DLD1 (cell line): ENCODE data around the gene OR51A7.
"Not testable (repeated sequence)": the region's sequence is repeated elsewhere in the genome, so short reads cannot be mapped to it uniquely, and the experiment has no call there.

Experiments
- in situ Hi-C: cut with HindIII; loops from 2 replicates; pipeline ENCODE4 v1.10.0; 2017; ENCODE audit warnings: low sequenced_read_pairs

The OR51A7 gene

DNA sequence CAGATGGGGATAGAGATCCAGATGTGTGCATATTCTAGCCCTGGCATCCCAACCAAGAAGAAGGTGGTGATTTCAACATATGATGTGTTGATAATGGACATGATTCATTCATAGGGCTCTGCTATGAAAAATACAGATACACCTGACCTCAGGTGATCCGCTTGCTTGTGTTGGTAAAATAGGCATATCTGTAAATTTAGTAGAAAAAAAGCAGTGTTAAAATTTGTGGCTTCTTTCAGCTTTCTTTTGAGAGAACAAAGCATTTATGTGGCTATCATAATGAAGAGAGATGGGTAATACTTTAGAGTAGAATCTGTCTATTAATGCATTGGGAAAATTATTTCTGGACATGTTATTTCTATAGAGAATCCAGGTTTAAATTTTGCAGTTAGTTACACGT is 52.0 kb downstream of the OR51A7 start, which contains the start of gene OR51A2:
OR51A2 (minus strand) TSS at position 101 of the 400 bp plus-strand sequence; CDS start at position 101, 0 bp downstream.
- in situ Hi-C loops, result not testable (repeated sequence)

DNA sequence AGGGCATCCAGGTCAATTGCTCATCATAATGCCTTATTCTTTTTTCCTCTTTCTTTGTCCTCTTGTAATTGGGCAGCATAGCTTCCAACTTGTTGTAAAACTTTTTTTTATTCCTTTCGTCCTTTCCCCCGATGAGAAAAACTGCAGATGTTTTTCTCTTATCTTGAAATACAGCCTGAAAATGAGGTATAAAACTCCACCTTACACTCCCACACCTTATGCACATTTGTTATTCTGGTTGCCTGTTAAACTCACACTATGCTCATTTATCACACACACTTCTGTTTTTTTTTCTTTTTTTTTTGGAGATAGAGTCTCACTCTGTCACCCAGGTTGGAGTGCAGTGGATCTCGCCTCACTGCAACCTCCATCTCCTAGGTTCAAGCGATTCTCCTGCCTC is 53.8 kb downstream of the OR51A7 start:
- in situ Hi-C loops, result no loop called here
